IMR-90 (cell line): ENCODE measurements around the gene RHBDD2. TPM values are rescaled to one million over a fixed set of nuclear protein-coding genes. Genes with fewer than 3 reads are reported as not detected.

Experiments used
- ATAC-seq: fragments of 200-7000 bp; cut with Tn5 transposase; 2 replicates; pipeline ENCODE4 v1.9.1; 2020; ENCODE audit warnings: low read depth, mild to moderate bottlenecking, moderate library complexity
- BruUV-seq: library from RNA; stranded (reverse); fragments of 400-500 nt; replicated peaks from 2 replicates; lab custom pipeline; 2021; lab: Mats Ljungman, UMichigan
- CTCF ChIA-PET: fragments of 300-600 bp; formaldehyde crosslinking; extraction: SDS; loops from one replicate; lab custom pipeline; 2021; ENCODE audit warnings: antibody characterized with exemption; lab: Yijun Ruan, JAX
- POLR2A ChIA-PET: fragments of 300-600 bp; sonication (Branson Sonifier 250); formaldehyde crosslinking; loops from one replicate; lab custom pipeline; 2022; ENCODE audit warnings: antibody characterized with exemption; ENCODE audit not compliant: unreplicated experiment; lab: Charles Lee
- DNase-seq: peaks from one replicate; pipeline ENCODE4 v3.0.0; 2013
- H2AFZ ChIP-seq: replicated peaks from 2 replicates; pipeline ENCODE3; 2013; ENCODE audit warnings: low read length, mild to moderate bottlenecking; ENCODE audit not compliant: poor library complexity
- H2AK5ac ChIP-seq: 2 replicates; pipeline ENCODE4 v1.6.1; 2013; ENCODE audit warnings: low read depth, low read length, inconsistent platforms
- H2AK9ac ChIP-seq: replicated peaks from 2 replicates; pipeline ENCODE3; 2013; ENCODE audit warnings: mild to moderate bottlenecking, low read depth, low read length, moderate library complexity; ENCODE audit not compliant: poor library complexity
- H2BK120ac ChIP-seq: 2 replicates; pipeline ENCODE4 v1.6.1; 2013; ENCODE audit warnings: low read depth, low read length, inconsistent platforms
- H2BK15ac ChIP-seq: 3 replicates; pipeline ENCODE4 v1.6.1; 2013; ENCODE audit warnings: low read depth, low read length, inconsistent platforms
- H2BK20ac ChIP-seq: 2 replicates; pipeline ENCODE4 v1.6.1; 2013; ENCODE audit warnings: low read depth, mild to moderate bottlenecking, inconsistent platforms, low read length, moderate library complexity
- H2BK5ac ChIP-seq: 2 replicates; pipeline ENCODE4 v1.6.1; 2013; ENCODE audit warnings: mild to moderate bottlenecking, low read depth, low read length, inconsistent platforms; ENCODE audit not compliant: poor library complexity, severe bottlenecking
- H3K14ac ChIP-seq: replicated peaks from 2 replicates; pipeline ENCODE4 v1.6.1; 2013; ENCODE audit warnings: low read depth, low read length, inconsistent platforms
- H3K18ac ChIP-seq: 2 replicates; pipeline ENCODE4 v1.6.1; 2013; ENCODE audit warnings: low read depth, low read length, control low read depth
- H3K23ac ChIP-seq: 2 replicates; pipeline ENCODE4 v1.6.1; 2013; ENCODE audit warnings: low read depth, low read length, inconsistent platforms
- H3K27ac ChIP-seq: 2 replicates; pipeline ENCODE4 v1.5.1; 2013; ENCODE audit warnings: mild to moderate bottlenecking, control low read depth, low read length; ENCODE audit not compliant: insufficient read depth
- H3K27me3 ChIP-seq: 2 replicates; pipeline ENCODE4 v1.6.1; 2013; ENCODE audit warnings: low read length; ENCODE audit not compliant: control insufficient read depth, insufficient read depth
- H3K36me3 ChIP-seq: 2 replicates; pipeline ENCODE4 v1.6.1; 2013; ENCODE audit warnings: low read length, mixed read lengths; ENCODE audit not compliant: control insufficient read depth, insufficient read depth
- H3K4ac ChIP-seq: 2 replicates; pipeline ENCODE4 v1.6.1; 2013; ENCODE audit warnings: low read depth, low read length, inconsistent platforms
- H3K4me1 ChIP-seq: 2 replicates; pipeline ENCODE4 v1.6.1; 2013; ENCODE audit warnings: low read length, mixed read lengths; ENCODE audit not compliant: control insufficient read depth, insufficient read depth
- H3K4me2 ChIP-seq: 2 replicates; pipeline ENCODE4 v1.6.1; 2013; ENCODE audit warnings: low read depth, mild to moderate bottlenecking, control low read depth, low read length, moderate library complexity
- H3K4me3 ChIP-seq: 2 replicates; pipeline ENCODE4 v1.5.1; 2013; ENCODE audit warnings: low read depth, mild to moderate bottlenecking, control low read depth, low read length, moderate library complexity; ENCODE audit not compliant: insufficient read depth
- H3K56ac ChIP-seq: 2 replicates; pipeline ENCODE4 v1.6.1; 2013; ENCODE audit warnings: low read length, inconsistent platforms; ENCODE audit not compliant: insufficient read depth; ENCODE audit errors: extremely low read depth
- H3K79me1 ChIP-seq, 2 experiments: 2 replicates each; pipeline ENCODE4 v1.6.1; 2013; ENCODE audit warnings: low read length in 2 of 2, inconsistent platforms in 1 of 2, low read depth in 1 of 2
- H3K9ac ChIP-seq: 2 replicates; pipeline ENCODE4 v1.6.1; 2013; ENCODE audit warnings: low read depth, low read length, control low read depth
- H3K9me1 ChIP-seq: 2 replicates; pipeline ENCODE4 v1.6.1; 2013; ENCODE audit warnings: low read length, inconsistent platforms; ENCODE audit not compliant: insufficient read depth
- H3K9me3 ChIP-seq: 2 replicates; pipeline ENCODE4 v1.6.1; 2013; ENCODE audit warnings: low read length; ENCODE audit not compliant: control insufficient read depth, insufficient read depth
- H4K20me1 ChIP-seq: 2 replicates; pipeline ENCODE4 v1.6.1; 2013; ENCODE audit warnings: low read length, inconsistent platforms; ENCODE audit not compliant: insufficient read depth
- H4K5ac ChIP-seq: 2 replicates; pipeline ENCODE4 v1.6.1; 2013; ENCODE audit warnings: mild to moderate bottlenecking, low read depth, low read length, control low read depth
- H4K8ac ChIP-seq, 2 experiments: 2 replicates each; pipeline ENCODE4 v1.6.1; 2013; ENCODE audit warnings: low read depth in 2 of 2, low read length in 2 of 2, control low read depth in 1 of 2, inconsistent platforms in 1 of 2
- H4K91ac ChIP-seq: 2 replicates; pipeline ENCODE4 v1.6.1; 2013; ENCODE audit warnings: low read depth, low read length, inconsistent platforms; ENCODE audit not compliant: insufficient read depth
- BHLHE40 ChIP-seq: fragments of 150-350 bp; IDR thresholded peaks from 2 replicates; pipeline ENCODE4 v1.6.1; 2016; ENCODE audit warnings: mild to moderate bottlenecking, low read depth, low read length
- CEBPB ChIP-seq: IDR thresholded peaks from 2 replicates; pipeline ENCODE4 v1.6.1; 2012; ENCODE audit warnings: low read depth, low read length, improper control_type of control experiment
- MAFK ChIP-seq: IDR thresholded peaks from 2 replicates; pipeline ENCODE4 v1.6.1; 2012; ENCODE audit warnings: low read depth, low read length, improper control_type of control experiment
- MAZ ChIP-seq: IDR thresholded peaks from 2 replicates; pipeline ENCODE4 v1.6.1; 2012; ENCODE audit warnings: low read depth, mild to moderate bottlenecking, low read length, improper control_type of control experiment, moderate library complexity, borderline replicate concordance
- POLR2A ChIP-seq: IDR thresholded peaks from 2 replicates; pipeline ENCODE4 v1.6.1; 2012; ENCODE audit warnings: mild to moderate bottlenecking, low read depth, low read length
- RAD21 ChIP-seq: IDR thresholded peaks from 2 replicates; pipeline ENCODE4 v1.6.1; 2012; ENCODE audit warnings: low read length, improper control_type of control experiment
- RFX5 ChIP-seq: IDR thresholded peaks from 2 replicates; pipeline ENCODE4 v1.8.0; 2012; ENCODE audit warnings: low read depth, mild to moderate bottlenecking, low read length, moderate library complexity
- SMC3 ChIP-seq: fragments of 150-350 bp; IDR thresholded peaks from 2 replicates; pipeline ENCODE4 v1.6.1; 2016; ENCODE audit warnings: low read depth, mild to moderate bottlenecking, antibody characterized with exemption, low read length, moderate library complexity
- USF2 ChIP-seq: fragments of 150-350 bp; IDR thresholded peaks from 2 replicates; pipeline ENCODE4 v1.6.1; 2017; ENCODE audit warnings: mild to moderate bottlenecking, antibody characterized with exemption, low read length, low read depth
- WGBS, 2 experiments: methylation state at CpG; one replicate each; pipeline versions ENCODE4 v1.1.5 to v1.1.7; 2013; ENCODE audit warnings: missing lambda C conversion rate in 2 of 2; ENCODE audit not compliant: insufficient read length in 1 of 2; ENCODE audit errors: extremely low coverage in 2 of 2; 5-methylcytosine and 5-hydroxymethylcytosine counted together
- dilution Hi-C: fragments of 300-500 bp; cut with HindIII; formaldehyde crosslinking; loops from one replicate; pipeline ENCODE4 v1.14.3; 2018; ENCODE audit warnings: low sequenced_read_pairs; ENCODE audit not compliant: unreplicated experiment
- in situ Hi-C: fragments of 300-500 bp; cut with MboI; formaldehyde crosslinking; loops from 3 replicates; pipeline ENCODE4 v1.14.3; 2019; ENCODE audit warnings: low sequenced_read_pairs, inconsistent platforms, mixed read lengths
- intact Hi-C: fragments of 100-400 bp; cut with micrococcal nuclease; formaldehyde crosslinking; loops from 2 replicates; pipeline ENCODE4 v1.10.0; 2022
- polyA plus RNA-seq, 3 experiments: library from polyadenylated mRNA; depleted of rRNA; stranded (reverse); fragments of >200 nt; gene quantifications; 2 replicates each; pipeline ENCODE4 v1.2.3, GENCODE V29; 2012; ENCODE audit warnings: low replicate concordance in 1 of 3
- total RNA-seq: library from RNA; depleted of rRNA; stranded (reverse); fragments of >200 nt; gene quantifications from 2 replicates; pipeline ENCODE4 v1.2.3, GENCODE V29; 2012

RHBDD2 gene
- total and polyA plus RNA-seq, 2 of the 4 experiments (the other 2 are of a cell fraction), result 9.7 to 42.4 TPM

- no peak overlapping the region for H3K56ac ChIP-seq
- H2AK5ac ChIP-seq, result no peak overlapping the region
- H2BK120ac ChIP-seq, result no peak overlapping the region
- no peak overlapping the region for H2BK20ac ChIP-seq
- peaks cover 54% of the 10 kb centered on the region; the same call in 1 of the 2 replicates for H4K20me1 ChIP-seq
- H2AK9ac ChIP-seq, result no peak overlapping the region
- no peak overlapping the region for H3K4ac ChIP-seq
- ATAC-seq (no peak), DNase-seq (no peak)
- WGBS, 2 experiments, result no CpG with 5 or more reads among the region's 2 CpGs
- no peak overlapping the region for H3K18ac ChIP-seq
- no peak overlapping the region for H3K4me3 ChIP-seq
- TF ChIP-seq RFX5 (no peak), USF2 (no peak), MAZ (no peak), POLR2A (no peak), MAFK (no peak), RAD21 (no peak), BHLHE40 (no peak), SMC3 (no peak), CEBPB (no peak)
- peaks cover 27% of the 10 kb centered on the region for H3K9me1 ChIP-seq
- peaks cover 34 to 84% of the 10 kb centered on the region in 2 experiments for H3K79me1 ChIP-seq
- no peak overlapping the region for H2BK5ac ChIP-seq
- H3K4me2 ChIP-seq, result no peak overlapping the region
- intact Hi-C loops (no loop called here), dilution Hi-C loops (no loop called here), in situ Hi-C loops (no loop called here)
- H2BK15ac ChIP-seq, result no peak overlapping the region
- no peak overlapping the region for H4K5ac ChIP-seq
- H3K27ac ChIP-seq, result no peak overlapping the region
- H3K9me3 ChIP-seq, result no peaks in the 10 kb centered on the region
- no peak overlapping the region for H3K23ac ChIP-seq
- H4K91ac ChIP-seq, result no peak overlapping the region
- H3K9ac ChIP-seq, result no peak overlapping the region
- CTCF ChIA-PET, result interaction anchor here (1.1 kb wide), 1 partner anchor 8 kb away, joined by 3 read pairs; no protein-coding TSS in a partner anchor
- no peaks in the 10 kb centered on the region for H3K4me1 ChIP-seq
- no peak overlapping the region for H4K8ac ChIP-seq
- POLR2A ChIA-PET, result interaction anchor here (0.6 kb wide), 1 partner anchor 383 kb away, joined by 3 read pairs; no protein-coding TSS in a partner anchor
- H3K14ac ChIP-seq, result no peak overlapping the region
- no peaks in the 10 kb centered on the region for H3K27me3 ChIP-seq
- no peak overlapping the region for H2AFZ ChIP-seq
- H3K36me3 ChIP-seq, result peaks cover 4% of the 10 kb centered on the region; the same call in 1 of the 2 replicates
- no TSS peak for BruUV-seq
Observed at GRCh38 chr7:75924889-75925288, 46.1 kb downstream of the RHBDD2 start.
